Liver (tissue), 9 donors: ENCODE data around the gene ANO10. TPM values are rescaled to one million over a fixed set of nuclear protein-coding genes. Genes with fewer than 3 reads are reported as not detected.

Source experiments
- DNase-seq: peaks from one replicate; pipeline ENCODE4 v3.0.0-alpha.2; 2017; ENCODE audit warnings: low spot score
- H3K27ac ChIP-seq, 2 donors: one replicate each; pipeline ENCODE4 v1.7.0; 2013; ENCODE audit warnings: inconsistent platforms in 2 of 2, low read length in 2 of 2, control low read depth in 1 of 2, low read depth in 1 of 2, mild to moderate bottlenecking in 1 of 2
- H3K27me3 ChIP-seq, 4 donors: one replicate each; pipeline versions ENCODE4 v1.6.1 to v1.7.0; 2013; ENCODE audit warnings: low read length in 3 of 4, inconsistent platforms in 1 of 4, mild to moderate bottlenecking in 1 of 4, moderate library complexity in 1 of 4; ENCODE audit not compliant: control insufficient read depth in 4 of 4, insufficient read depth in 4 of 4
- H3K36me3 ChIP-seq, 4 donors: one replicate each; pipeline versions ENCODE4 v1.6.1 to v1.7.0; 2013; ENCODE audit warnings: low read length in 3 of 4, mild to moderate bottlenecking in 3 of 4, low read depth in 1 of 4, moderate library complexity in 1 of 4; ENCODE audit not compliant: control insufficient read depth in 4 of 4, insufficient read depth in 3 of 4
- H3K4me1 ChIP-seq, 4 donors: one replicate each; pipeline versions ENCODE4 v1.6.1 to v1.7.0; 2013; ENCODE audit warnings: low read length in 3 of 4, mild to moderate bottlenecking in 3 of 4, moderate library complexity in 1 of 4; ENCODE audit not compliant: control insufficient read depth in 4 of 4, insufficient read depth in 4 of 4
- H3K4me3 ChIP-seq, 3 donors: one replicate each; pipeline versions ENCODE4 v1.6.1 to v1.7.0; 2013; ENCODE audit warnings: low read length in 3 of 3, control low read depth in 1 of 3, low read depth in 1 of 3, mild to moderate bottlenecking in 1 of 3
- H3K9ac ChIP-seq, 2 donors: one replicate each; pipeline ENCODE4 v1.7.0; 2013; ENCODE audit warnings: low read length in 2 of 2, mild to moderate bottlenecking in 2 of 2, moderate library complexity in 2 of 2, control low read depth in 1 of 2, low read depth in 1 of 2
- H3K9me3 ChIP-seq, 4 donors: one replicate each; pipeline versions ENCODE4 v1.6.1 to v1.7.0; 2013; ENCODE audit warnings: low read length in 3 of 4; ENCODE audit not compliant: control insufficient read depth in 4 of 4
- CTCF ChIP-seq: fragments of 150-350 bp; IDR thresholded peaks from 2 replicates; pipeline ENCODE4 v1.5.1; 2017; ENCODE audit warnings: improper control_type of control experiment, low read depth, low read length; ENCODE audit not compliant: missing input control
- EGR1 ChIP-seq, 2 donors: IDR thresholded peaks; 2 replicates each; pipeline ENCODE4 v1.6.1; 2016 to 2018; ENCODE audit warnings: antibody characterized with exemption in 2 of 2, low read depth in 2 of 2
- FOXA2 ChIP-seq: IDR thresholded peaks from 2 replicates; pipeline ENCODE4 v1.6.1; 2016; ENCODE audit warnings: antibody characterized with exemption
- HNF4A ChIP-seq, 2 donors: conservative IDR thresholded peaks; 2 replicates each; pipeline ENCODE4 v1.6.1; 2016; ENCODE audit warnings: antibody characterized with exemption in 2 of 2, mild to moderate bottlenecking in 2 of 2
- HNF4G ChIP-seq: IDR thresholded peaks from 2 replicates; pipeline ENCODE4 v1.6.1; 2016; ENCODE audit warnings: antibody characterized with exemption
- JUND ChIP-seq, 2 donors: IDR thresholded peaks; 2 replicates each; pipeline ENCODE4 v1.6.1; 2016; ENCODE audit warnings: antibody characterized with exemption in 2 of 2
- NR2F2 ChIP-seq: IDR thresholded peaks from 2 replicates; pipeline ENCODE4 v1.6.1; 2016; ENCODE audit warnings: antibody characterized with exemption
- RXRA ChIP-seq, 2 donors: IDR thresholded peaks; 2 replicates each; pipeline ENCODE4 v1.6.1; 2017 to 2018; ENCODE audit warnings: antibody characterized with exemption in 2 of 2, mild to moderate bottlenecking in 1 of 2
- TAF1 ChIP-seq: conservative IDR thresholded peaks from 2 replicates; pipeline ENCODE4 v1.6.1; 2016; ENCODE audit warnings: antibody characterized with exemption, mild to moderate bottlenecking
- YY1 ChIP-seq: IDR thresholded peaks from 2 replicates; pipeline ENCODE4 v1.6.1; 2016; ENCODE audit warnings: antibody characterized with exemption, mild to moderate bottlenecking
- ZBTB33 ChIP-seq: IDR thresholded peaks from 2 replicates; pipeline ENCODE4 v1.6.1; 2016; ENCODE audit warnings: antibody characterized with exemption
- WGBS: extraction: QIAGEN DNeasy Blood & Tissue Kit; methylation state at CpG from one replicate; pipeline ENCODE4 v1.1.7; 2013; 5-methylcytosine and 5-hydroxymethylcytosine counted together
- polyA plus RNA-seq, 2 donors: library from polyadenylated mRNA; stranded (reverse) in 1 of 2; unstranded in 1 of 2; fragments of 200-250 nt in 1 of 2; fragments of >200 nt in 1 of 2; fragmentation: Nextera tagmentation in 1 of 2; extraction: Ambion mirVana in 1 of 2; gene quantifications; one replicate each; pipeline versions ENCODE4 v1.2.1 to v1.2.3, GENCODE V29; 2013 to 2015
- total RNA-seq, 2 donors: library from RNA; depleted of rRNA; stranded (reverse); fragments of >200 nt; gene quantifications; one replicate each; pipeline ENCODE4 v1.2.3, GENCODE V29; 2014
- donor health status: healthy.
- donor health status: healthy.
- donor health status: healthy.
- donor health status: healthy.
- donor health status: healthy.

Gene ANO10
- total and polyA plus RNA-seq, 4 donors = 5.6 to 8.7 (median 6.8) TPM

GRCh38 chr3:43364494-43364893 is 257.3 kb downstream of the ANO10 start (continued):
- TF ChIP-seq CTCF = no peak

- H3K27ac ChIP-seq = no peak overlapping the region
- WGBS = 87% methylated on average over 26 of the region's 26 CpGs
- H3K4me1 ChIP-seq = peaks cover 0 to 2% (median 0%) of the 10 kb centered on the region in 4 donors
- TF ChIP-seq NR2F2 (peak; percentile 35), ZBTB33 (no peak)
- DNase-seq = no peak
- H3K27me3 ChIP-seq = no peaks in the 10 kb centered on the region
- H3K36me3 ChIP-seq = no peaks in the 10 kb centered on the region
- no peak overlapping the region for H3K4me3 ChIP-seq
- H3K9me3 ChIP-seq = no peaks in the 10 kb centered on the region
- no peak overlapping the region for H3K9ac ChIP-seq
Observed at GRCh38 chr3:43363621-43364266, 258.1 kb downstream of the ANO10 start.

- no peak overlapping the region for H3K9ac ChIP-seq
- WGBS = 92% methylated on average over 6 of the region's 6 CpGs
- TF ChIP-seq RXRA (IDR thresholded peaks at IDR 0.05) = no peak
- no peak for TF ChIP-seq HNF4A (conservative IDR thresholded peaks at IDR 0.05)
- TF ChIP-seq JUND (IDR thresholded peaks at IDR 0.05) = no peak
- no peak for TF ChIP-seq FOXA2
- no peak for TF ChIP-seq CTCF
- no peak for TF ChIP-seq TAF1
- TF ChIP-seq EGR1 (IDR thresholded peaks at IDR 0.05; ENCODE audit: low read depth in 2 of 2) = no peak
- no peak for TF ChIP-seq YY1
- no peak for TF ChIP-seq HNF4G
Observed at GRCh38 chr3:43362961-43363360, 258.9 kb downstream of the ANO10 start.

More at GRCh38 chr3:43362961-43363360, 258.9 kb downstream of the ANO10 start:
- Histone ChIP-seq H3K27ac (no peak overlapping the region), H3K9me3 (no peaks in the 10 kb centered on the region), H3K4me3 (no peak overlapping the region), H3K36me3 (no peaks in the 10 kb centered on the region), H3K4me1 (peaks cover 0 to 2% (median 0%) of the 10 kb centered on the region in 4 donors), H3K27me3 (no peaks in the 10 kb centered on the region)
- DNase-seq = no peak
